GM18502 (cell line): Measurements from ENCODE around the gene RABL2A.
"Not testable (repeated sequence)": the region's sequence is repeated elsewhere in the genome, so short reads cannot be mapped to it uniquely, and the experiment has no call there.

Source experiments
- ATAC-seq: cut with Tn5 transposase; IDR thresholded peaks from one replicate; pipeline ENCODE4 v1.9.1; 2021; ENCODE audit warnings: mild to moderate bottlenecking; ENCODE audit not compliant: unreplicated experiment, poor library complexity

RABL2A gene

DNA sequence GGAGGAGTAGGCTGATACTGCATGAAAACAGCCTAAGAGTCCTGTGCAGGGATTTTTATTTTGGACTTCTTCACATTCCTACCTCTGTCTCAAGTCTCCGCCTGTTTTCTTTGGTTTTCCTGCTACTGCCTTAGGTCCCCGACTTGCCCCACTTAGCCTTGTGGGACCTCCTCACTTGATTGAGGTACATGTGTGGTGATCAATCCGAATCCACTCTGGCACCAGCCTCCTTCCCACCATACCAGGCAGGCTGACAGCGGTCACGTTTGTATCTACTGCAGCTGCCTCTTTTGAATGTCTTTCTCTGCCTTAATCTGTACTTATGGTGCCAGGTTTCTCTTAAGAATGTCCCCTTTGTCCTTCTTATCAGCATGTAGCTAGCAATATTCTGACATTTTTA is 22.4 kb upstream of the RABL2A start:
- not testable (repeated sequence) for ATAC-seq

DNA sequence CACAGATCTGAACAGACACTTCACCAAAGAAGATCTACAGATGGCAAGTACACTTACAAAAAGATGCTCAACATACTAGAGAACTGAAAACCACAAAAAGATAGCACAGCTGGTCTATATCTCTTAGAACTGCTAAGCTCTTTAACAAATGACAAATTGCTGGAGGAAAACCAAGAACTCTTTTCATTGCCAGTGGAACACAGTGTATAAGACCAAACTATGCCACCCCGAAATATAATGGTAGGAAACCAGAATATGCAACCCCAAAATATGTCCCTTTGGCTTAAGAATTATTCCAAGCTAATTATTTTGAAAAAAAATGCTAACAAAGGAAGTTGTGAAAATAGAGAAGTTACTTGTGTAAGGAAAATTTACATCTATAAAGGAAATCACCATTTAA is 21.0 kb upstream of the RABL2A start:
- not testable (repeated sequence) for ATAC-seq

DNA sequence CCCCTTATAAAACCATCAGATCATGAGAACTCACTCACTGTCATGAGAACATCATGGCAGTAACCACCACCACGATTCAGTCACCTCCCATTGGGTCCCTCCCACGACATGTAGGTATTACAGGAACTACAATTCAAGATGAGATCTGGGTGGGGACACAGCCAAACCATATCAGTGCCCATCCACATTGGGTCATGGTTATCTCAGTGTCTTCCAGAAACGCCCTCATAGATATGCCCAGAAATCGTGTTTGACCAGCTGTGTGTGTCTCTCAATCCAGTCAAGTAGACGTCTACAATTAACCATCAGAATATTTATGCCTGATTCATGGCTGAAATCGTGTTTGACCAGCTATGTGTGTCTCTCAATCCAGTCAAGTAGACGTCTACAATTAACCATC is 17.2 kb upstream of the RABL2A start:
- not testable (repeated sequence) for ATAC-seq

DNA sequence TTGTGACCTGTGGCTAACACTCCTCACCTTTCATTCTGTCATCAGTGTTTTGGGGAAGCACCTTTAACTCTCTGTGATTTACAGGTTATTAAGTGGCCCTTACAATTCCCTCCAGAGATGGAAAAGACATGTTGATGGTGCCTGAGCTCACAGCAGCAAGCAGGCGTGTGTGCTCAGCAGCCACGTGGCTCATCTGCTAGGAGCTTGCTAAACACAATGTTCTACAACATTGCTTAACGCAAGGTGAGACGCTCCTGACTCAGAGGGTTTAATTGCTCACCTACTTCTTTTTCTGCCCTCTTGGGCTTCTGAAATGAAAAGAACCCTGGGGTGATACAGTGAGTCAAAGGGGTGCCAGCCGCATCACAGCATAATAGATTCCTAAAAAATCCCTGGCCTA is 6.1 kb upstream of the RABL2A start:
- ATAC-seq = not testable (repeated sequence)

DNA sequence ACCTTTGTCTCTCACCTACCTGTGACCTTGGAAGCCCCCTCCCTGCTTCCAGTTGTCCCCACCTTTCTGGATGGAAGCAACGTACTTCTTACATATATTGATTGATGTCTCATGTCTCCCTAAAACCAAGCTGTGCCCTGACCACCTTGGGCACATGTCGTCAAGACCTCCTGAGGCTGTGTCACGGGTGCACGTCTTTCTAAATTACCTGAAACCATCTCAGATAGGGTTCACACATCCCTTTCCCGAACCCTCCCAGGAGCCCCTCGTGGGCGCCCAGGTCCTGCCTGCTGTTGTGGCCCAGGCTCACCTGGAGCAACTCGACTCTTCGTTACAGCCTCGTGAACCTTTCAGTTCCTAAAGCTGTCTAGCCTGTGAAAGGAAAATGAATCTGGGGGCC is 1.2 kb upstream of the RABL2A start:
- ATAC-seq = not testable (repeated sequence)

DNA sequence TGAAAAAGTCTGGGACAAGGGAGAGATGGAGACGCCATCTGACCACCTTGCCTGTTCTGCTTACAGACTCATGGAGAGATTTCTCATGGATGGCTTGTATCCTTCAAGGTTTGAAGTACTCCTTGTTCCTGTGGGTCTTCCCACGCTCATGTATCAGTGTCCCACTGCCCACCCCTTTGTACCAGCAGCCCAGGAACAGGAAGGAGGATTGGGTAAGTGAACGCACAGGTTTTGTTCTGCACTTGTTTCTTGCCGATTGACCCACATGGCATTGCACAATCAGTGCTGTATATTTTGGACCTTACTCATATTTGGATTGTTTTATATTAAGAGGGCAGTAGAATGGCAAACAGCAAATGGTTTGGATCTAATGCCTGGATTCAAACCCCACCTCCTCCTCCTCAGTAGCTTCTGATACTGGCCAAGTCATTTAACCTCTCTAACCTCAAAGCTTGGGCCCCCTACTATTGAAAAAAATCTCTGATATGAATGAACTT is 5.8 kb downstream of the RABL2A start:
- not testable (repeated sequence) for ATAC-seq

DNA sequence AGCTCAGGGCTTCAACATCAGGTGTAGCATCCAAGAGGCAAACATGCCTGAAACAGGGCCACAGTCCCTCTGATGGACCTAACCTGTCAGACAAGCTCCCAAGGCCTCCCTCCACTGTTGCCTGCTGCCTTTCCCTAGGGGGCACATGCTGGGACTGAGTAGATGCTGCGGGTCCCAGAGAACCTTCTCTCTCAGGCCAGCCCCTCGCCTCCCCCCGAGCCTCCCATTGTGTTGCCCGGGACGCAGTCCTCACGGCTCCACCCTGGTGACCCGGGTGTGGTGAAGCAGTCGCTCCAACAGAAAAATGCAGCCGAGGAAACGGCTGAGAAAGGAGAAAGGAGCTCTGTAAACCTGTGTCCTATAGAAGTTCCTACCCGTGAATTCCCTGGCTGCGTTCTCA is 8.3 kb downstream of the RABL2A start:
- ATAC-seq = not testable (repeated sequence)

DNA sequence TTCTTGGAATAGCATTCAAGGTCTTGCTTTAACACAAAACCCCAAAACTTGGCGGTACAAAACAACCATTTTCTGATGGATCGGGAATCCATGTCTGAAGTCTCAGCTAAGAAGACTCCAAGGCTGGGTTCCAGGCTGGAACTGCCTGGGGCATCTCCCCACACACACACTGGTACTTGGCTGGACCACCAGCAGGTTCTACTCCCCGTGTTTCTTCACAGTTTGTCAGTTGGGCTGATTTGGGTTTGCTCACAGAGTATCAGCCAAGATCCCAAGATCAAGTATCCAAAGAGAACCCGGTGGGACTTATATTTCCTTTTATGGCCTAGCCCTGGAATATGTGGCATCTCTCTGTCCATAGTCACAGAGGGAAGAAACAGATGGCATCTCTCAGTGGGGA is 9.2 kb downstream of the RABL2A start:
- ATAC-seq = not testable (repeated sequence)

DNA sequence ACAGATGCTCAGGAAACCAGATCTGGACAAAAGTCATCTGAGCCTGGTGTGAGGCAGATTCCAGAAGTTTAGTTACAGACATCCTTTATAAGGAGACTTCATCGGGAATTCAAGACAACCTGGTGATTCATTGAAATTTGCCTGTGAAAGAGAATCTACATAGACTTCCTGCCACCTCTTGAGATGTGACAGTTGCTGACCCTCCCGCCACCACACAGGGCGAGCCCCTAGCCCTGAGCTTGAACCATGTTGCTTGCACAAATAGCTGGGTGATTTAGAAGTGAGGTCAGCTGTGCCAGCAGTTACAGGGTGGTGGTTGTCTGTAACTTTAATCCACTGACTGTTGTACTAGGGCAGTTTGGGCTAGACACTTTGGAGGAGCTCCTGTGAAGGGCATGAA is 11.0 kb downstream of the RABL2A start:
- not testable (repeated sequence) for ATAC-seq

DNA sequence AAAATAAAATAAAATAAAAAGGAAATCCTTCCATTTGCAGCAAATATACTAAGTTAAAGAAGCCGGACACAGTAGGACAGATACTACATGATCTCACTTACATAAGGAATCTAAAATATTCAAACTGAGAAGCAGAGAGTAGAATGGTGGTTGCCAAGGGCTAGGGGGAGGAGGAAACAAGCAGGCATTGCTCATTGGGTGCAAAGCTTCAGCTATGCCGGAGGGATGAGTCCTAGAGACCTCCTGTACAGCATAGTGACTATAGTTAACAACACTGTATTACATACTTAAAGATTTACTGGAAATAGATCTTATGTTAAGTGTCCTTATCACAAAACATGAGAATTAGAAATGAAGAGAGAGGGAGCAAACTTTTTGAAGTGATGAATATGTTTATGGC is 19.2 kb downstream of the RABL2A start:
- not testable (repeated sequence) for ATAC-seq

DNA sequence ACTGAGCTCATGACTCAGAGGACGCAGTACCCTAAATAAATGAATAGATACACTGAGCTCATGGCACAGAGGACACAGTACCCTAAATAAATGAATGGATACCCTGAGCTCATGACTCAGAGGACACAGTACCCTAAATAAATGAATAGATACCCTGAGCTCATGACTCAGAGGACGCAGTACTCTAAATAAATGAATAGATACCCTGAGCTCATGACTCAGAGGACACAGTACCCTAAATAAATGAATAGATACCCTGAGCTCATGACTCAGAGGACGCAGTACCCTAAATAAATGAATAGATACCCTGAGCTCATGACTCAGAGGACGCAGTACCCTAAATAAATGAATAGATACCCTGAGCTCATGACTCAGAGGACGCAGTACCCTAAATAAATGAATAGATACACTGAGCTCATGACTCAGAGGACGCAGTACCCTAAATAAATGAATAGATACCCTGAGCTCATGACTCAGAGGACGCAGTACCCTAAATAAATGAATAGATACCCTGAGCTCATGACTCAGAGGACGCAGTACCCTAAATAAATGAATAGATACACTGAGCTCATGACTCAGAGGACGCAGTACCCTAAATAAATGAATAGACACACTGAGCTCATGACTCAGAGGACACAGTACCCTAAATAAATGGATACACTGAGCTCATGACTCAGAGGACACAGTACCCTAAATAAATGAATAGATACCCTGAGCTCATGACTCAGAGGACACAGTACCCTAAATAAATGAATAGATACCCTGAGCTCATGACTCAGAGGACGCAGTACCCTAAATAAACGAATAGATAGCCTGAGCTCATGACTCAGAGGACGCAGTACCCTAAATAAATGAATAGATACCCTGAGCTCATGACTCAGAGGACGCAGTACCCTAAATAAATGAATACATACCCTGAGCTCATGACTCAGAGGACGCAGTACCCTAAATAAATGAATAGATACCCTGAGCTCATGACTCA is 24.1 kb downstream of the RABL2A start:
- not testable (repeated sequence) for ATAC-seq

DNA sequence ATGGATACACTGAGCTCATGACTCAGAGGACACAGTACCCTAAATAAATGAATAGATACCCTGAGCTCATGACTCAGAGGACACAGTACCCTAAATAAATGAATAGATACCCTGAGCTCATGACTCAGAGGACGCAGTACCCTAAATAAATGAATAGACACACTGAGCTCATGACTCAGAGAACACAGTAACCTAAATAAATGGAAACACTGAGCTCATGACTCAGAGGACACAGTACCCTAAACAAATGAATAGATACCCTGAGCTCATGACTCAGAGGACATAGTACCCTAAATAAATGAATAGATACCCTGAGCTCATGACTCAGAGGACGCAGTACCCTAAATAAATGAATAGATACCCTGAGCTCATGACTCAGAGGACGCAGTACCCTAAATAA is 25.5 kb downstream of the RABL2A start:
- not testable (repeated sequence) for ATAC-seq

DNA sequence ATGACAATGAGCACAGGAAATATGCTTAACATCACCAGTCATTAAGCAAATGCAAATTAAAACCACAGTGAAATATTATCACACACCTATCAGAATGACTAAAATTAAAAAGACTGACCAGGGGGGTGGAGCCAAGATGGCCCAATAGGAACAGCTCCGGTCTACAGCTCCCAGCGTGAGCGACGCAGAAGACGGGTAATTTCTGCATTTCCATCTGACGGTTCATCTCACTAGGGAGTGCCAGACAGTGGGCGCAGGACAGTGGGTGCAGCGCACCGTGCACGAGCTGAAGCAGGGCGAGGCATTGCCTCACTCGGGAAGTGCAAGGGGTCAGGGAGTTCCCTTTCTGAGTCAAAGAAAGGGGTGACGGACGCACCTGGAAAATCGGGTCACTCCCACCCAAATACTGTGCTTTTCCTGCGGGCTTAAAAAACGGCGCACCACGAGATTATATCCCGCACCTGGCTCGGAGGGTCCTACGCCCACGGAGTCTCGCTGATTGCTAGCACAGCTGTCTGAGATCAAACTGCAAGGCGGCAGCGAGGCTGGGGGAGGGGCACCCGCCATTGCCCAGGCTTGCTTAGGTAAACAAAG is 29.1 kb downstream of the RABL2A start:
- ATAC-seq = not testable (repeated sequence)

DNA sequence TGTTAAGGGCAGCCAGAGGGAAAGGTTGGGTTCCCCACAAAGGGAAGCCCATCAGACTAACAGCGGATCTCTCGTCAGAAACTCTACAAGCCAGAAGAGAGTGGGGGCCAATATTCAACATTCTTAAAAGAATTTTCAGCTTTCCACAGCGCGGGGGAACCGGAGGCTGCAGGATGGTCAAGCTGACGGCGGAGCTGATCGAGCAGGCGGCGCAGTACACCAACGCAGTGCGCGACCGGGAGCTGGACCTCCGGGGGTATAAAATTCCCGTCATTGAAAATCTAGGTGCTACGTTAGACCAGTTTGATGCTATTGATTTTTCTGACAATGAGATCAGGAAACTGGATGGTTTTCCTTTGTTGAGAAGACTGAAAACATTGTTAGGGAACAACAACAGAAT is 30.7 kb downstream of the RABL2A start:
- not testable (repeated sequence) for ATAC-seq

DNA sequence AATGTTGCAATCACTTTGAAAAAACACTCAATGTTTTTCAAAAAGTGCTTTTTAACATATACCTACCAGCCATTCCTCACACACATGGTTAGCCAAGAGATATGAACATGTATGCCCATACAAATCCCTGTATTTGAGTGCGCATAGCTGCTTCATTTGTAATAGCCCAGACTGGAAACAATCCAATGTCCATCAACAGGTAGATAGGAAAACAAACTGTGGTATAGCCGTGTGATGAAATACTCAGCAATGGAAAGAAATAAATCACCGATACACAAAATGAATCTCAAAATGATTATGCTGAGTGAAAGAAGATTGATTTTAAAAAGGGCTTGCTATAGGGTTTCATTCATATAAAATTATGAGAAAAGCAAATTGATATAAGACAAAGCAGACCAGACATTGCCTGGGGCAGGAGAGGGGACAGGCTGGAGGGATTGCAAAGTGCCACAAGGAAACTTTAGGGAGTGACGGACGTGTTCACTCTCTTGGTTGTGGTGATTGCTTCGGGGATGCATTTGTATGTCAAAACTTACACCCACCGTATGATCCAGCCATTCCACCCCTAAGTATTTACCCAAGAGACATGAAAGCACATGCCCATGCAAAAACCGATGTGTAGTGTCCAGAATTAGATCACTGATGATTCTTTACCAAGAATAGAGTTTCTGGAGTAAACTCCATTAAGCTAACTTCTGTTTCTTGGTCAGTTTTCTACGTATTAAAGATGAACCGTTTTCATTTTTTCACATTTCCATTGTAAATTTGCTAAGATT is 36.4 kb downstream of the RABL2A start:
- not testable (repeated sequence) for ATAC-seq

DNA sequence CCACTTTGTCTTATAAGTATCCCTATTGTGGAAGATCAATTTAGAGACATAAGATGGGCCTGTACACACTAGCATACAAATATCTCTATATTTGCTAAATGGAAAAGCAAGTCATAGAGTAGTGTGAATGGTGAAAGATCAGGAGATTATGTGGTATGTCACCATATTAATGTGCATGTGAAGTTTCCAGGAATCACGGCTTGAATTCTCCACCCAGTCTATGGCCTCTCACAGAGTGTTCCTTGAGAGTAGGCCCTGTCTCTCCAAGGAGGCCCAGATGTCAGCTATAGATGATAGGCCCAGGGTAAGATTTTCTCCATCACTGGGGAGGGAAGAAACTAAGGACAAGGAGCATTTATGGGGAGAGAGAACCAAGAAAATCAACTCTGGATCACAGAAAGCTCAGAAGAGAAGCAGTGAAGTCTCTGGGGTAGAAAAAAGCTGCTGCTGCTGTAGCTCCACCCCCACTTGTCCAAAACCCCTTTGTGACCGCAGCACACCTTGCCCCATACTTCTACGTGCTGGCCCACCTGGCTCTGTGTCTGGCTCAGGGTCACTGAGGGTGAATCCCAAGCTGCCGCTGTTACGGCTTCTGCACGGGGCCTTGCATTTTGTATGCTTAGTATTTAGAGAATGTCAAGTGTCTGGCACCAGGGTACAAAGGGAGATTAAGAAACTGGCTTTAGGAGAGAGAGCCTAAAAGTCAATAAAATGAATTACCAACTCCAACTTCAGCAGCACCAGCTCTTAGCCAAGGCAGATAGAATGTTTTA is 37.9 kb downstream of the RABL2A start:
- ATAC-seq = not testable (repeated sequence)

DNA sequence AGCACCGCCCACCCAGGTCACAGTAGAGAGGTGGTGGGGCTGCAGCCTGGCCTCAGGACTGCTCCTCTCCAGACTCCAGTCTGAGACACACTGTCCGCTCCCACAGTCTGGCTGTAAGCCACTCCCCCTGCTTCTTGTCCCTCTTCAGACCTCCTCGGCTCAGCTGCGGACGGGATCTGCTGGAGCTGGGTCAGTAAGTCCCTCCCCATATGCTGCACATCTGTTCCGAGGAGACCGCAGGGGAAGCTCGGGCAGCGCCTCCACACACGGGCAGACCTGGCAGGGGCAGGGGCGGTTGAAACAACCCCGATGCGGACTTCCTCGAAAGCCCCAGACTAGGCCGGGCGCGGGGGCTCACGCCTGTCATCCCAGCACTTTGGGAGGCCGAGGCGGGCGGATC is 41.9 kb downstream of the RABL2A start:
- ATAC-seq = not testable (repeated sequence)

DNA sequence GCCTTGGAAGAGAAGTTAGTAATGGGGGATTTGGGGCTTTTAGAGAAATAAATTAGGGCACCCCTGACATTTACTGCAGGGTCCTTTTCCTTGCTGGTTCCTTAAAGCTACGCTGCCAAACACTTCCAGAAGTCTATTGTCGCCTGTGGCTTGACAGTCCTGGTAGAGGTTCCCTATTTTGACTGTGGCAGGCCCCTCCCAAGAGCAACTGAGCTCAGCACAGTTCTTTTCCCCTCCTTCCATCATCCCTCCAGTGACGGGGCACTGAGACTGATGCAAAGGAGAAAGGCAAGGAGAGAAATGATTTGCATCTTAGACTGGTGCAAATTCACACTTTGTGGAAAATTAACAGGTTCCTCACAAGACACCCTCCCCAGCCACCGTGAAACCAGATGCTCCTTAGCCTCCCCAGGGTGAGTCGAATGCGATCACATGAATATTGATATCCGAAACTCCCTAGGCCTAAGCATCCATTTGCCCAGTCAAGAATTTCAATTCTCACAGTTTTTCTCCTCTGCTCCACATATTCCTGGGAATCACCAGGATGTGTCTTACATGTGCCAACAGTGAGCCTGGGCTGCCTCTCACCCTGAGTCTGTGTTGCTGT is 45.4 kb downstream of the RABL2A start:
- ATAC-seq = no peak

DNA sequence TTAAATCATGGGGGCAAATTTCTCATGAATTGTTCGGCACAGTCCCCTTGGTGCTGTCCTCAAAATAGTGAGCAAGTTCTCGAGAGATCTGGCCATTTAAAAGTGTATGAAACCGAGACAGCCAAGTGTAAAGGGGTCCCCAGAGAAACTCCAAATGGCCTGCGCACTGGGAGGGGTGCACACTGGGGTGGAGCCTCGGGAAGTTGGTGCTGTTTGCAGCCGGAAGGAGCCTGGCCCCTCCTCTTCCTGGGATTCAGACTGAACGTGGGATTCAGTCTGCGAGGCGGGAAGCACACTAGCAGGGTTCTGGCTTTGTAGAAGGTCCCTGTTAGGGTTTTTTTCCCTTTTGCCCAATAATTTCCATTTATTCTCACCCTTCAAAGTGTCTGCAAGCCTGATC is 48.8 kb downstream of the RABL2A start:
- no peak for ATAC-seq
